Natural killer cell (primary cell): Measurements from ENCODE around the gene BCL2. TPM values are rescaled to one million over a fixed set of nuclear protein-coding genes. Genes with fewer than 3 reads are reported as not detected.

Experiments used
- ATAC-seq, 3 donors: fragments of 150-1000 bp in 2 of 3; fragments of 200-7000 bp in 1 of 3; cut with Tn5 transposase; 1 replicate in 1 of 3; 2 replicates in 2 of 3; pipeline ENCODE4 v1.10.0; 2021; ENCODE audit warnings: mild to moderate bottlenecking in 2 of 3, moderate library complexity in 2 of 3
- DNase-seq, 2 donors: peaks; one replicate each; pipeline versions ENCODE4 v3.0.0 to v3.0.0-alpha.2; 2013 to 2021; ENCODE audit warnings: mixed read lengths in 1 of 2
- H3K27ac ChIP-seq: one replicate; pipeline ENCODE4 v1.5.1; 2013; ENCODE audit warnings: mild to moderate bottlenecking, low read length
- H3K27me3 ChIP-seq: one replicate; pipeline ENCODE4 v1.6.1; 2013; ENCODE audit warnings: low read length; ENCODE audit not compliant: control insufficient read depth, insufficient read depth
- H3K36me3 ChIP-seq: one replicate; pipeline ENCODE4 v1.6.1; 2013; ENCODE audit warnings: low read length; ENCODE audit not compliant: control insufficient read depth, insufficient read depth
- H3K4me1 ChIP-seq: one replicate; pipeline ENCODE4 v1.6.1; 2013; ENCODE audit warnings: low read length; ENCODE audit not compliant: control insufficient read depth, insufficient read depth
- H3K4me3 ChIP-seq: one replicate; pipeline ENCODE4 v1.5.1; 2013; ENCODE audit warnings: low read length
- H3K9me3 ChIP-seq: one replicate; pipeline ENCODE4 v1.6.1; 2013; ENCODE audit warnings: low read length; ENCODE audit not compliant: control insufficient read depth, insufficient read depth
- H3K27ac Mint-ChIP-seq, 2 donors: one replicate each; pipeline ENCODE4 v1.8.0; 2022; ENCODE audit warnings: mild to moderate bottlenecking in 2 of 2, mixed read lengths in 2 of 2, moderate library complexity in 1 of 2
- H3K27me3 Mint-ChIP-seq, 2 donors: one replicate each; pipeline ENCODE4 v1.8.0; 2022; ENCODE audit warnings: low read depth in 2 of 2, mixed read lengths in 2 of 2
- H3K36me3 Mint-ChIP-seq: one replicate; pipeline ENCODE4 v1.8.0; 2022; ENCODE audit warnings: mixed read lengths
- H3K4me1 Mint-ChIP-seq, 2 donors: one replicate each; pipeline ENCODE4 v1.8.0; 2022; ENCODE audit warnings: mixed read lengths in 2 of 2
- H3K4me3 Mint-ChIP-seq: one replicate; pipeline ENCODE4 v1.8.0; 2022; ENCODE audit warnings: mild to moderate bottlenecking, moderate library complexity, mixed read lengths
- H3K9me3 Mint-ChIP-seq, 2 donors: one replicate each; pipeline ENCODE4 v1.8.0; 2022; ENCODE audit warnings: mixed read lengths in 2 of 2
- CTCF ChIP-seq: fragments of 200-600 bp; IDR thresholded peaks from one replicate; pipeline ENCODE4 v1.8.0; 2022; ENCODE audit warnings: antibody characterized with exemption
- WGBS: methylation state at CpG from one replicate; pipeline ENCODE4 v1.1.7; 2013; ENCODE audit warnings: missing lambda C conversion rate; ENCODE audit not compliant: insufficient coverage; 5-methylcytosine and 5-hydroxymethylcytosine counted together
- intact Hi-C: fragments of 100-400 bp; cut with micrococcal nuclease; formaldehyde crosslinking; loops from one replicate; pipeline ENCODE4 v1.14.2; 2022
- total RNA-seq, 4 donors: library from RNA; stranded (reverse); fragments of 120-200 nt in 1 of 4; gene quantifications; one replicate each; pipeline versions ENCODE4 v1.2.3 to v1.2.4, GENCODE V29; 2013 to 2022

Gene BCL2
- total RNA-seq, 3 donors from 2014 or later (not counting 1 experiment from before 2014, with no cell fraction given), result 28.2 to 64.2 (median 33.4) TPM

- intact Hi-C loops, result no loop called here
- Histone ChIP-seq H3K27ac (no peak overlapping the region), H3K4me3 (no peak overlapping the region), H3K9me3 (no peaks in the 10 kb centered on the region), H3K36me3 (peaks cover 10% of the 10 kb centered on the region), H3K27me3 (no peaks in the 10 kb centered on the region), H3K4me1 (no peaks in the 10 kb centered on the region)
- TF ChIP-seq CTCF, result no peak
- H3K27ac Mint-ChIP-seq, result no peak overlapping the region
- ATAC-seq (no peak), DNase-seq (no peak)
- WGBS, result 92% methylated on average over 4 of the region's 4 CpGs
- no peaks in the 10 kb centered on the region for H3K36me3 Mint-ChIP-seq
- no peak overlapping the region for H3K4me3 Mint-ChIP-seq
- H3K27me3 Mint-ChIP-seq, result no peaks in the 10 kb centered on the region
- no peaks in the 10 kb centered on the region for H3K4me1 Mint-ChIP-seq
- H3K9me3 Mint-ChIP-seq, result no peaks in the 10 kb centered on the region
Measured at GRCh38 chr18:63331105-63331504, 11.5 kb upstream of the BCL2 start.

- no peak overlapping the region for H3K4me3 ChIP-seq
- H3K27ac ChIP-seq, result no peak overlapping the region
- no peak overlapping the region for H3K27ac Mint-ChIP-seq
- ATAC-seq (no peak), DNase-seq (no peak)
- TF ChIP-seq CTCF, result no peak
- intact Hi-C loops, result no loop called here
- WGBS, result 93% methylated on average over 5 of the region's 7 CpGs
- no peak overlapping the region for H3K4me3 Mint-ChIP-seq
- H3K27me3 ChIP-seq, result no peaks in the 10 kb centered on the region
- H3K9me3 Mint-ChIP-seq, result no peaks in the 10 kb centered on the region
- H3K4me1 Mint-ChIP-seq, result no peaks in the 10 kb centered on the region
- H3K36me3 ChIP-seq, result peaks cover 4% of the 10 kb centered on the region
- H3K36me3 Mint-ChIP-seq, result no peaks in the 10 kb centered on the region
- no peaks in the 10 kb centered on the region for H3K4me1 ChIP-seq
- no peaks in the 10 kb centered on the region for H3K9me3 ChIP-seq
- no peaks in the 10 kb centered on the region for H3K27me3 Mint-ChIP-seq
Measured at GRCh38 chr18:63329431-63330145, 10.0 kb upstream of the BCL2 start.

- ATAC-seq (no peak), DNase-seq (no peak)
- no peaks in the 10 kb centered on the region for H3K27me3 Mint-ChIP-seq
- peaks cover 12 to 13% of the 10 kb centered on the region in 2 donors for H3K4me1 Mint-ChIP-seq
- H3K36me3 Mint-ChIP-seq, result no peaks in the 10 kb centered on the region
- no peaks in the 10 kb centered on the region for H3K9me3 Mint-ChIP-seq
- 93% methylated on average over 5 of the region's 5 CpGs for WGBS
- Histone ChIP-seq H3K27ac (no peak overlapping the region), H3K9me3 (no peaks in the 10 kb centered on the region), H3K4me1 (peaks cover 2% of the 10 kb centered on the region), H3K36me3 (no peaks in the 10 kb centered on the region), H3K4me3 (no peak overlapping the region), H3K27me3 (no peaks in the 10 kb centered on the region)
- TF ChIP-seq CTCF, result no peak
- H3K4me3 Mint-ChIP-seq, result no peak overlapping the region
- no peak overlapping the region for H3K27ac Mint-ChIP-seq
- intact Hi-C loops, result no loop called here
Measured at GRCh38 chr18:63326011-63326410, 6.4 kb upstream of the BCL2 start.
